ENCODE results near the gene TECTB.

GRCh38 chr10:112242769-112243168 is 40.4 kb upstream of the TECTB start:
- TF ChIP-seq, protein P1, sequence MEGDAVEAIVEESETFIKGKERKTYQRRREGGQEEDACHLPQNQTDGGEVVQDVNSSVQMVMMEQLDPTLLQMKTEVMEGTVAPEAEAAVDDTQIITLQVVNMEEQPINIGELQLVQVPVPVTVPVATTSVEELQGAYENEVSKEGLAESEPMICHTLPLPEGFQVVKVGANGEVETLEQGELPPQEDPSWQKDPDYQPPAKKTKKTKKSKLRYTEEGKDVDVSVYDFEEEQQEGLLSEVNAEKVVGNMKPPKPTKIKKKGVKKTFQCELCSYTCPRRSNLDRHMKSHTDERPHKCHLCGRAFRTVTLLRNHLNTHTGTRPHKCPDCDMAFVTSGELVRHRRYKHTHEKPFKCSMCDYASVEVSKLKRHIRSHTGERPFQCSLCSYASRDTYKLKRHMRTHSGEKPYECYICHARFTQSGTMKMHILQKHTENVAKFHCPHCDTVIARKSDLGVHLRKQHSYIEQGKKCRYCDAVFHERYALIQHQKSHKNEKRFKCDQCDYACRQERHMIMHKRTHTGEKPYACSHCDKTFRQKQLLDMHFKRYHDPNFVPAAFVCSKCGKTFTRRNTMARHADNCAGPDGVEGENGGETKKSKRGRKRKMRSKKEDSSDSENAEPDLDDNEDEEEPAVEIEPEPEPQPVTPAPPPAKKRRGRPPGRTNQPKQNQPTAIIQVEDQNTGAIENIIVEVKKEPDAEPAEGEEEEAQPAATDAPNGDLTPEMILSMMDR (IDR thresholded peaks at IDR 0.05; ENCODE audit: insufficient read depth, low read depth, low read length) = no peak
- no peak for TF ChIP-seq EZH2 (IDR thresholded peaks at IDR 0.05; ENCODE audit: insufficient read depth, low read length)
